A549 (cell line): Measurements from ENCODE around the gene CELF4. TPM values are rescaled to one million over a fixed set of nuclear protein-coding genes. Genes with fewer than 3 reads are reported as not detected.

Source experiments
- ATAC-seq, 2 experiments: fragments of 200-7000 bp in 1 of 2; fragments of >200 bp in 1 of 2; cut with Nextera tagmentation in 1 of 2; cut with Tn5 transposase in 1 of 2; 3 replicates each; pipeline versions ENCODE4 v1.8.0 to v1.9.1; 2018 to 2020; ENCODE audit warnings: mild to moderate bottlenecking in 1 of 2, moderate library complexity in 1 of 2
- CTCF ChIA-PET: fragments of 300-600 bp; sonication (Branson Sonifier 250); formaldehyde crosslinking; extraction: SDS; loops from one replicate; lab custom pipeline; 2021; ENCODE audit warnings: antibody characterized with exemption, inconsistent platforms; lab: Yijun Ruan, JAX
- POLR2A ChIA-PET: fragments of 350-600 bp; formaldehyde crosslinking; extraction: SDS; loops from one replicate; lab custom pipeline; 2021; ENCODE audit warnings: antibody characterized with exemption, inconsistent platforms; lab: Yijun Ruan, JAX
- DNase-seq, 2 experiments: peaks; one replicate each; pipeline versions ENCODE4 v3.0.0 to v3.0.0-alpha.2; 2011 to 2016; ENCODE audit warnings: low read depth in 1 of 2, low spot score in 1 of 2
- FAIRE-seq: peaks from 2 replicates; lab custom pipeline; 2011; peaks lifted over from hg19 to GRCh38; lab: Jason Lieb, UNC
- H3K27ac ChIP-seq, 2 experiments: fragments of >200 bp; sonication (Bioruptor Twin); formaldehyde crosslinking; 3 replicates each; pipeline ENCODE4 v1.5.1; 2016 to 2017
- H3K4me1 ChIP-seq: fragments of >200 bp; sonication (Bioruptor Twin); formaldehyde crosslinking; 3 replicates; pipeline ENCODE4 v1.6.1; 2016
- H3K4me2 ChIP-seq: fragments of >200 bp; sonication (Bioruptor Twin); formaldehyde crosslinking; 3 replicates; pipeline ENCODE4 v1.6.1; 2016
- H3K4me3 ChIP-seq: fragments of >200 bp; sonication (Bioruptor Twin); formaldehyde crosslinking; 3 replicates; pipeline ENCODE4 v1.5.1; 2016
- H3K9me3 ChIP-seq: fragments of >200 bp; sonication (Bioruptor Twin); formaldehyde crosslinking; 3 replicates; pipeline ENCODE4 v1.6.1; 2016
- ATOH8 ChIP-seq: fragments of 250-450 bp; sonication (Bioruptor Pico); IDR thresholded peaks from 2 replicates; pipeline ENCODE4 v1.5.0; 2020; ENCODE audit warnings: low read depth, mild to moderate bottlenecking, moderate library complexity
- BCL3 ChIP-seq: fragments of >200 bp; sonication (Bioruptor Twin); formaldehyde crosslinking; IDR thresholded peaks from 3 replicates; pipeline ENCODE4 v1.6.1; 2016
- CHD4 ChIP-seq: fragments of 200-600 bp; sonication (generic); IDR thresholded peaks from 2 replicates; pipeline ENCODE4 v1.6.1; 2016; ENCODE audit warnings: antibody characterized with exemption, mild to moderate bottlenecking, borderline replicate concordance
- CTCF ChIP-seq: fragments of >200 bp; sonication (Bioruptor Twin); formaldehyde crosslinking; IDR thresholded peaks from 3 replicates; pipeline ENCODE4 v1.5.1; 2016
- E2F6 ChIP-seq: IDR thresholded peaks from 2 replicates; pipeline ENCODE4 v1.6.1; 2012; ENCODE audit warnings: low read depth, borderline replicate concordance
- FOSB ChIP-seq: fragments of 250-450 bp; sonication (Bioruptor Pico); IDR thresholded peaks from 2 replicates; pipeline ENCODE4 v1.5.0; 2020; ENCODE audit warnings: mild to moderate bottlenecking, moderate library complexity
- FOXS1 ChIP-seq: fragments of 250-450 bp; sonication (Bioruptor Pico); IDR thresholded peaks from 2 replicates; pipeline ENCODE4 v1.5.0; 2020; ENCODE audit warnings: mild to moderate bottlenecking, moderate library complexity
- HDAC2 ChIP-seq: fragments of 200-600 bp; sonication (generic); IDR thresholded peaks from 2 replicates; pipeline ENCODE4 v1.6.1; 2016
- HES2 ChIP-seq: fragments of >200 bp; sonication (Bioruptor Twin); formaldehyde crosslinking; IDR thresholded peaks from 2 replicates; pipeline ENCODE4 v1.6.1; 2016
- HOXB13 ChIP-seq: fragments of 250-450 bp; sonication (Bioruptor Pico); IDR thresholded peaks from 2 replicates; pipeline ENCODE4 v1.5.0; 2020; ENCODE audit warnings: low read depth, mild to moderate bottlenecking, moderate library complexity
- JUN ChIP-seq, 2 experiments: fragments of >200 bp; sonication (Bioruptor Twin); formaldehyde crosslinking; IDR thresholded peaks; 2 replicates in 1 of 2; 3 replicates in 1 of 2; pipeline ENCODE4 v1.6.1; 2016 to 2017
- JUNB ChIP-seq: fragments of >200 bp; sonication (Bioruptor Twin); formaldehyde crosslinking; IDR thresholded peaks from 2 replicates; pipeline ENCODE4 v1.6.1; 2016
- MAFK ChIP-seq: fragments of 450-650 bp; IDR thresholded peaks from 2 replicates; pipeline ENCODE4 v1.6.1; 2014; ENCODE audit not compliant: partially characterized antibody
- MYC ChIP-seq: IDR thresholded peaks from 2 replicates; pipeline ENCODE4 v1.6.1; 2012; ENCODE audit warnings: mild to moderate bottlenecking, inconsistent platforms, low read length, improper control_type of control experiment, borderline replicate concordance
- NFE2L2 ChIP-seq: fragments of 150-350 bp; conservative IDR thresholded peaks from 2 replicates; pipeline ENCODE4 v1.6.1; 2014; ENCODE audit warnings: low read length
- POLR2A ChIP-seq: IDR thresholded peaks from 2 replicates; pipeline ENCODE4 v1.6.1; 2012; ENCODE audit warnings: mild to moderate bottlenecking, low read length
- RAD21 ChIP-seq, 2 experiments: fragments of >200 bp in 1 of 2; sonication (Bioruptor Twin) in 1 of 2; formaldehyde crosslinking in 1 of 2; IDR thresholded peaks in 1 of 2; conservative IDR thresholded peaks in 1 of 2; 2 replicates in 1 of 2; 3 replicates in 1 of 2; pipeline ENCODE4 v1.6.1; 2012 to 2018; ENCODE audit warnings: inconsistent platforms in 1 of 2
- RARB ChIP-seq: fragments of 250-450 bp; sonication (Bioruptor Pico); IDR thresholded peaks from 2 replicates; pipeline ENCODE4 v1.8.0; 2021; ENCODE audit warnings: mild to moderate bottlenecking, moderate library complexity
- REST ChIP-seq: fragments of 200-600 bp; sonication (generic); IDR thresholded peaks from 2 replicates; pipeline ENCODE4 v1.6.1; 2016; ENCODE audit warnings: antibody characterized with exemption, mild to moderate bottlenecking, moderate library complexity
- TFCP2L1 ChIP-seq: fragments of 250-450 bp; sonication (Bioruptor Pico); IDR thresholded peaks from 2 replicates; pipeline ENCODE4 v1.5.0; 2021; ENCODE audit warnings: mild to moderate bottlenecking
- ZSCAN20 ChIP-seq: fragments of 250-450 bp; sonication (Bioruptor Pico); IDR thresholded peaks from 2 replicates; pipeline ENCODE4 v1.8.0; 2022; ENCODE audit warnings: mild to moderate bottlenecking, moderate library complexity
- WGBS: methylation state at CpG from one replicate; pipeline ENCODE4 v1.1.6; 2017; ENCODE audit errors: missing lambda C conversion rate; 5-methylcytosine and 5-hydroxymethylcytosine counted together
- polyA plus RNA-seq, 4 experiments: library from polyadenylated mRNA; depleted of rRNA in 3 of 4; stranded (reverse); fragments of >200 nt; fragmentation: RNase III in 1 of 4; extraction: RNeasy Plus Mini Kit Qiagen cat#74134 plus additional on column Dnase treatment in 1 of 4; gene quantifications; 2 replicates in 3 of 4; 3 replicates in 1 of 4; pipeline ENCODE4 v1.2.3, GENCODE V29; 2011 to 2017

CELF4 gene
- polyA plus RNA-seq, 2 of the 4 experiments (the other 2 are of a cell fraction), result 0.08 TPM; not detected in 1

- Histone ChIP-seq H3K4me1 (no peaks in the 10 kb centered on the region), H3K4me3 (no peak overlapping the region), H3K9me3 (no peaks in the 10 kb centered on the region), H3K27ac (no peak overlapping the region), H3K4me2 (no peak overlapping the region)
- 32% methylated on average over 6 of the region's 11 CpGs for WGBS
- POLR2A ChIA-PET, result no interaction called here
- DNase-seq, result no peak
- CTCF ChIA-PET, result no interaction called here
- no peak for ATAC-seq
- no peak for FAIRE-seq
- TF ChIP-seq ZSCAN20 (no peak), JUNB (no peak), MAFK (no peak), HES2 (no peak), NFE2L2 (no peak), BCL3 (no peak), JUN (IDR thresholded peaks at IDR 0.05) (no peak), CHD4 (no peak), CTCF (no peak), RARB (no peak), RAD21 (conservative IDR thresholded peaks at IDR 0.05 in 1 of 2, IDR thresholded peaks at IDR 0.05 in 1 of 2) (no peak), HDAC2 (no peak), POLR2A (no peak)
Observed at GRCh38 chr18:37390687-37391086, 174.9 kb downstream of the CELF4 start.

- no peak for FAIRE-seq
- Histone ChIP-seq H3K4me3 (no peak overlapping the region), H3K27ac (no peak overlapping the region), H3K9me3 (no peaks in the 10 kb centered on the region), H3K4me2 (no peak overlapping the region), H3K4me1 (no peaks in the 10 kb centered on the region)
- no peak for ATAC-seq
- no peak for DNase-seq
- ChIA-PET POLR2A (no interaction called here), CTCF (interaction anchor here (1.0 kb wide), 1 partner anchor 48 kb away, joined by 3 read pairs; no protein-coding TSS in a partner anchor)
- 43% methylated on average over 12 of the region's 19 CpGs for WGBS
- TF ChIP-seq FOSB (no peak), MYC (no peak), TFCP2L1 (CRISPR knock-in tag) (no peak), HES2 (no peak), E2F6 (no peak), HOXB13 (CRISPR knock-in tag) (no peak), ATOH8 (CRISPR knock-in tag) (no peak)
Observed at GRCh38 chr18:37389684-37390368, 175.8 kb downstream of the CELF4 start.

- FAIRE-seq (no peak), ATAC-seq (no peak), DNase-seq (no peak)
- H3K4me1 ChIP-seq, result no peaks in the 10 kb centered on the region
- H3K4me2 ChIP-seq, result no peak overlapping the region
- no peak overlapping the region for H3K4me3 ChIP-seq
- POLR2A ChIA-PET, result no interaction called here
- H3K9me3 ChIP-seq, result no peaks in the 10 kb centered on the region
- CTCF ChIA-PET, result no interaction called here
- no peak overlapping the region for H3K27ac ChIP-seq
- WGBS, result 34% methylated on average over 4 of the region's 5 CpGs
- TF ChIP-seq CHD4 (no peak), REST (no peak), CTCF (no peak), FOXS1 (no peak), MYC (no peak), TFCP2L1 (CRISPR knock-in tag) (no peak), NFE2L2 (no peak), RARB (no peak)
Observed at GRCh38 chr18:37389041-37389440, 176.6 kb downstream of the CELF4 start.
